Upper lobe of left lung (tissue), 4 donors: ENCODE data around the gene FHOD3.

Experiments
- CTCF ChIP-seq, 6 experiments: fragments of 450-650 bp in 4 of 6; fragments of 200-600 bp in 2 of 6; sonication (generic) in 2 of 6; IDR thresholded peaks; one replicate each; pipeline ENCODE4 v1.5.1; 2016 to 2019; ENCODE audit warnings: antibody characterized with exemption in 6 of 6
- EP300 ChIP-seq, 4 donors: sonication (generic); formaldehyde crosslinking; IDR thresholded peaks; one replicate each; pipeline ENCODE4 v1.5.1; 2017; ENCODE audit warnings: antibody characterized with exemption in 4 of 4, control low read depth in 2 of 4
- POLR2AphosphoS5 ChIP-seq, 2 donors: sonication (generic); formaldehyde crosslinking; IDR thresholded peaks; one replicate each; pipeline ENCODE4 v1.5.1; 2017; ENCODE audit warnings: antibody characterized with exemption in 2 of 2

- TF ChIP-seq CTCF (IDR thresholded peaks at IDR 0.05) (no peak), EP300 (IDR thresholded peaks at IDR 0.05) (no peak), POLR2AphosphoS5 (IDR thresholded peaks at IDR 0.05) (no peak)
Observed at GRCh38 chr18:36695806-36696205, 398.3 kb downstream of the FHOD3 start.
